HFF-Myc (cell line): ENCODE measurements around the gene JUND.

Experiments
- DNase-seq: peaks from one replicate; pipeline ENCODE4 v3.0.0-alpha.2; 2011; ENCODE audit warnings: low read depth; ENCODE audit errors: extremely low read depth
- H3K4me3 ChIP-seq: replicated peaks from 2 replicates; pipeline ENCODE4 v1.5.1; 2011; ENCODE audit warnings: low read depth, mild to moderate bottlenecking, control low read depth, low read length
- CTCF ChIP-seq: IDR thresholded peaks from 2 replicates; pipeline ENCODE4 v1.5.1; 2012; ENCODE audit warnings: mild to moderate bottlenecking, low read depth, low read length, control low read depth; ENCODE audit errors: missing control alignments

JUND gene

GRCh38 chr19:18289471-18290301 lies 8.3 kb upstream of the JUND start:
- DNase-seq = no peak
- no peak overlapping the region for H3K4me3 ChIP-seq
- TF ChIP-seq CTCF = no peak

GRCh38 chr19:18287836-18288772 lies 6.7 kb upstream of the JUND start:
- no peak for DNase-seq
- no peak overlapping the region for H3K4me3 ChIP-seq
- TF ChIP-seq CTCF = peak; percentile 3

GRCh38 chr19:18286973-18287635 lies 5.7 kb upstream of the JUND start:
- no peak overlapping the region for H3K4me3 ChIP-seq
- no peak for DNase-seq
- no peak for TF ChIP-seq CTCF

- DNase-seq = no peak
- no peak overlapping the region for H3K4me3 ChIP-seq
- TF ChIP-seq CTCF = no peak
Observed at GRCh38 chr19:18284712-18285360, 3.4 kb upstream of the JUND start.

- H3K4me3 ChIP-seq = no peak overlapping the region
- TF ChIP-seq CTCF = no peak
- no peak for DNase-seq
Observed at GRCh38 chr19:18283338-18283737, 1.9 kb upstream of the JUND start.

GRCh38 chr19:18282788-18283141 lies 1.3 kb upstream of the JUND start:
- TF ChIP-seq CTCF = no peak
- H3K4me3 ChIP-seq = peak overlapping the region; percentile 44
- no peak for DNase-seq
